H9 (cell line): ENCODE data around the gene NEK4. TPM values are rescaled to one million over a fixed set of nuclear protein-coding genes. Genes with fewer than 3 reads are reported as not detected.

ENCODE experiments used
- DNase-seq: peaks from one replicate; pipeline ENCODE4 v3.0.0-alpha.2; 2017
- H2AFZ ChIP-seq: one replicate; pipeline ENCODE4 v1.6.1; 2013; ENCODE audit warnings: mild to moderate bottlenecking, low read length, control low read depth, moderate library complexity
- H2AK5ac ChIP-seq: 2 replicates; pipeline ENCODE4 v1.6.1; 2013; ENCODE audit warnings: low read length, control low read depth, mixed read lengths; ENCODE audit not compliant: insufficient read length
- H2BK120ac ChIP-seq: one replicate; pipeline ENCODE4 v1.6.1; 2013; ENCODE audit warnings: low read depth, mild to moderate bottlenecking, low read length, control low read depth, inconsistent platforms; ENCODE audit not compliant: poor library complexity, severe bottlenecking
- H2BK12ac ChIP-seq: 2 replicates; pipeline ENCODE4 v1.6.1; 2013; ENCODE audit warnings: low read length, control low read depth, mixed read lengths, low read depth; ENCODE audit not compliant: insufficient read length
- H2BK15ac ChIP-seq: 2 replicates; pipeline ENCODE4 v1.6.1; 2013; ENCODE audit warnings: low read depth, low read length, control low read depth
- H2BK20ac ChIP-seq: one replicate; pipeline ENCODE4 v1.6.1; 2013; ENCODE audit warnings: low read depth, mild to moderate bottlenecking, low read length, control low read depth, inconsistent platforms; ENCODE audit not compliant: poor library complexity, severe bottlenecking
- H2BK5ac ChIP-seq: 2 replicates; pipeline ENCODE4 v1.6.1; 2013; ENCODE audit warnings: low read length, control low read depth, mixed read lengths; ENCODE audit not compliant: insufficient read length
- H3K14ac ChIP-seq: 2 replicates; pipeline ENCODE4 v1.6.1; 2013; ENCODE audit warnings: low read length, control low read depth; ENCODE audit not compliant: insufficient read depth
- H3K18ac ChIP-seq: 2 replicates; pipeline ENCODE4 v1.6.1; 2013; ENCODE audit warnings: low read depth, mild to moderate bottlenecking, mixed read lengths, low read length, control low read depth; ENCODE audit not compliant: insufficient read length
- H3K23ac ChIP-seq: 2 replicates; pipeline ENCODE4 v1.6.1; 2013; ENCODE audit warnings: low read length, control low read depth, mixed read lengths, low read depth; ENCODE audit not compliant: insufficient read length
- H3K23me2 ChIP-seq: 2 replicates; pipeline ENCODE4 v1.6.1; 2013; ENCODE audit warnings: low read depth, mild to moderate bottlenecking, mixed read lengths, low read length, control low read depth; ENCODE audit not compliant: insufficient read length, poor library complexity, severe bottlenecking
- H3K27ac ChIP-seq: 2 replicates; pipeline ENCODE4 v1.5.1; 2013; ENCODE audit warnings: low read length, control low read depth, mixed read lengths, low read depth; ENCODE audit not compliant: insufficient read length
- H3K27me3 ChIP-seq: 2 replicates; pipeline ENCODE4 v1.6.1; 2013; ENCODE audit warnings: low read length, control low read depth, inconsistent platforms; ENCODE audit not compliant: insufficient read depth
- H3K4ac ChIP-seq: 2 replicates; pipeline ENCODE4 v1.6.1; 2013; ENCODE audit warnings: low read depth, mild to moderate bottlenecking, control low read depth, inconsistent platforms, low read length, moderate library complexity
- H3K4me1 ChIP-seq: 2 replicates; pipeline ENCODE4 v1.6.1; 2013; ENCODE audit warnings: low read length, control low read depth, inconsistent platforms; ENCODE audit not compliant: insufficient read depth
- H3K4me2 ChIP-seq: 2 replicates; pipeline ENCODE4 v1.6.1; 2013; ENCODE audit warnings: low read length, control low read depth, mixed read lengths; ENCODE audit not compliant: insufficient read length, insufficient read depth
- H3K56ac ChIP-seq: 2 replicates; pipeline ENCODE4 v1.6.1; 2013; ENCODE audit warnings: low read depth, mild to moderate bottlenecking, mixed read lengths, low read length, control low read depth; ENCODE audit not compliant: insufficient read length
- H3K79me1 ChIP-seq: 2 replicates; pipeline ENCODE4 v1.6.1; 2013; ENCODE audit warnings: low read depth, mild to moderate bottlenecking, moderate library complexity, low read length, control low read depth, inconsistent platforms; ENCODE audit not compliant: insufficient read depth, poor library complexity, severe bottlenecking
- H3K79me2 ChIP-seq: 2 replicates; pipeline ENCODE4 v1.6.1; 2013; ENCODE audit warnings: low read length, control low read depth, inconsistent platforms; ENCODE audit not compliant: insufficient read depth
- H3K9ac ChIP-seq: 2 replicates; pipeline ENCODE4 v1.6.1; 2013; ENCODE audit warnings: low read length, control low read depth, mixed read lengths; ENCODE audit not compliant: insufficient read length; ENCODE audit errors: extremely low read depth
- H3K9me3 ChIP-seq: one replicate; pipeline ENCODE4 v1.6.1; 2013; ENCODE audit warnings: low read depth, low read length, inconsistent platforms; ENCODE audit not compliant: control insufficient read depth
- H3T11ph ChIP-seq: one replicate; pipeline ENCODE4 v1.6.1; 2013; ENCODE audit warnings: mild to moderate bottlenecking, low read length, control low read depth, inconsistent platforms
- H4K20me1 ChIP-seq: one replicate; pipeline ENCODE4 v1.6.1; 2013; ENCODE audit not compliant: control insufficient read depth, insufficient read length, insufficient read depth
- H4K5ac ChIP-seq: 2 replicates; pipeline ENCODE4 v1.6.1; 2013; ENCODE audit warnings: low read depth, mild to moderate bottlenecking, mixed read lengths, low read length, control low read depth; ENCODE audit not compliant: insufficient read length
- H4K8ac ChIP-seq: replicated peaks from 2 replicates; pipeline ENCODE4 v1.6.1; 2013; ENCODE audit warnings: low read length, control low read depth, mixed read lengths, low read depth; ENCODE audit not compliant: insufficient read length
- H4K91ac ChIP-seq: 2 replicates; pipeline ENCODE4 v1.6.1; 2013; ENCODE audit warnings: low read depth, mild to moderate bottlenecking, moderate library complexity, mixed read lengths, low read length, control low read depth; ENCODE audit not compliant: insufficient read length
- H3K27ac Mint-ChIP-seq, 3 experiments: 2 replicates in 2 of 3; 3 replicates in 1 of 3; pipeline ENCODE4 v1.8.0; 2020 to 2021; ENCODE audit warnings: mixed read lengths in 3 of 3, mild to moderate bottlenecking in 1 of 3, moderate library complexity in 1 of 3
- H3K27me3 Mint-ChIP-seq: 2 replicates; pipeline ENCODE4 v1.8.0; 2021; ENCODE audit warnings: low read depth, mild to moderate bottlenecking, moderate library complexity, mixed read lengths
- H3K36me3 Mint-ChIP-seq, 3 experiments: 2 replicates in 2 of 3; 3 replicates in 1 of 3; pipeline ENCODE4 v1.8.0; 2020 to 2021; ENCODE audit warnings: low read depth in 3 of 3, mixed read lengths in 3 of 3; ENCODE audit not compliant: insufficient read depth in 1 of 3
- H3K4me1 Mint-ChIP-seq, 2 experiments: 2 replicates each; pipeline ENCODE4 v1.8.0; 2020; ENCODE audit warnings: mixed read lengths in 2 of 2
- H3K4me3 Mint-ChIP-seq, 2 experiments: 2 replicates in 1 of 2; 3 replicates in 1 of 2; pipeline ENCODE4 v1.8.0; 2020 to 2021; ENCODE audit warnings: mild to moderate bottlenecking in 2 of 2, mixed read lengths in 2 of 2, moderate library complexity in 1 of 2
- H3K9me3 Mint-ChIP-seq, 2 experiments: 2 replicates in 1 of 2; 3 replicates in 1 of 2; pipeline ENCODE4 v1.8.0; 2020; ENCODE audit warnings: mild to moderate bottlenecking in 2 of 2, mixed read lengths in 2 of 2, moderate library complexity in 1 of 2
- WGBS: extraction: QIAGEN DNeasy Blood & Tissue Kit; methylation state at CpG from one replicate; pipeline ENCODE4 v1.1.7; 2013; ENCODE audit warnings: missing lambda C conversion rate, low lambda C conversion rate, mixed read lengths; ENCODE audit not compliant: insufficient read length; ENCODE audit errors: extremely low coverage; 5-methylcytosine and 5-hydroxymethylcytosine counted together
- total RNA-seq: library from RNA; stranded (reverse); gene quantifications from 2 replicates; pipeline ENCODE4 v1.2.1, GENCODE V29; 2021
- TF ChIP-seq, protein P1 (sequence below): fragments of 200-600 bp; sonication (generic); conservative IDR thresholded peaks from 3 replicates; pipeline ENCODE4 v1.8.0; 2021; ENCODE audit warnings: antibody characterized with exemption, mild to moderate bottlenecking

The NEK4 gene
- total RNA-seq, 1 experiment from 2014 or later: 36.0 TPM

DNA sequence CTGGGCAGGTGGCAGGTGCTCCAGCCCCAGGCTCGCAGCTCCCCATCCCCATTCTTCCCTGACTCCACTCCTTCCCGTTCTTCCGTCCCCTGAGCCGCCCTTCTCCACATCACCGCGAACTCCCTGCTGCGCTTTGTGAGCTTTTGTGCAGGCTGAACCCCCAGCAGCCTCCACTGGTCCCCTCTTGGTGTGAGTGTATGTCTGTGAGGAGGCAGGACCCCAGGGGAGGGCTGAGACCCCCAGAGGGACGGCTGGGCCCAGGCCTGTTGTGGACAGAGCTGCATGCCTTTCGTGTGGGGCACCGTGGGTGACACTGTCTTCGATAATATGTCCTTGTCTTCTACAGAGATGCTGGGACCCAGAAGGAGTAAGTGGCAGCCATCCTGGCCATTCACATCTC is 16.5 kb upstream of the NEK4 start:
- TF ChIP-seq, protein P1, sequence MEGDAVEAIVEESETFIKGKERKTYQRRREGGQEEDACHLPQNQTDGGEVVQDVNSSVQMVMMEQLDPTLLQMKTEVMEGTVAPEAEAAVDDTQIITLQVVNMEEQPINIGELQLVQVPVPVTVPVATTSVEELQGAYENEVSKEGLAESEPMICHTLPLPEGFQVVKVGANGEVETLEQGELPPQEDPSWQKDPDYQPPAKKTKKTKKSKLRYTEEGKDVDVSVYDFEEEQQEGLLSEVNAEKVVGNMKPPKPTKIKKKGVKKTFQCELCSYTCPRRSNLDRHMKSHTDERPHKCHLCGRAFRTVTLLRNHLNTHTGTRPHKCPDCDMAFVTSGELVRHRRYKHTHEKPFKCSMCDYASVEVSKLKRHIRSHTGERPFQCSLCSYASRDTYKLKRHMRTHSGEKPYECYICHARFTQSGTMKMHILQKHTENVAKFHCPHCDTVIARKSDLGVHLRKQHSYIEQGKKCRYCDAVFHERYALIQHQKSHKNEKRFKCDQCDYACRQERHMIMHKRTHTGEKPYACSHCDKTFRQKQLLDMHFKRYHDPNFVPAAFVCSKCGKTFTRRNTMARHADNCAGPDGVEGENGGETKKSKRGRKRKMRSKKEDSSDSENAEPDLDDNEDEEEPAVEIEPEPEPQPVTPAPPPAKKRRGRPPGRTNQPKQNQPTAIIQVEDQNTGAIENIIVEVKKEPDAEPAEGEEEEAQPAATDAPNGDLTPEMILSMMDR: no peak
- H2AFZ ChIP-seq: no peak overlapping the region
- no CpG with 5 or more reads among the region's 11 CpGs for WGBS

More for the DNA sequence above, 16.5 kb upstream of the NEK4 start:
- Histone ChIP-seq H3K79me2 (no peaks in the 10 kb centered on the region), H3K18ac (no peak overlapping the region), H3T11ph (no peak overlapping the region), H3K4me2 (no peak overlapping the region), H4K8ac (no peak overlapping the region), H3K4me1 (peaks cover 1% of the 10 kb centered on the region; the same call in 1 of the 2 replicates), H3K23ac (no peak overlapping the region), H3K14ac (no peak overlapping the region; the same call in 1 of the 2 replicates), H3K9me3 (no peaks in the 10 kb centered on the region), H4K91ac (no peak overlapping the region), H3K79me1 (no peaks in the 10 kb centered on the region), H2BK15ac (no peak overlapping the region), H2BK20ac (no peak overlapping the region), H4K5ac (no peak overlapping the region), H3K9ac (no peak overlapping the region), H3K23me2 (no peaks in the 10 kb centered on the region), H3K56ac (no peak overlapping the region), H3K4ac (no peak overlapping the region), H2BK12ac (no peak overlapping the region), H4K20me1 (no peaks in the 10 kb centered on the region), H2BK120ac (no peak overlapping the region), H3K27me3 (no peaks in the 10 kb centered on the region), H2AK5ac (no peak overlapping the region), H3K27ac (no peak overlapping the region), H2BK5ac (no peak overlapping the region)
- Mint-ChIP-seq H3K4me1 (peaks cover 6% of the 10 kb centered on the region in 2 experiments), H3K27me3 (peaks cover 2% of the 10 kb centered on the region), H3K9me3 (no peaks in the 10 kb centered on the region; a peak in 1 of 5 replicates), H3K36me3 (no peaks in the 10 kb centered on the region; a peak in 2 of 7 replicates), H3K27ac (no peak overlapping the region), H3K4me3 (no peak overlapping the region)
- no peak for DNase-seq
